Endothelial cell (in vitro differentiated cells): Measurements from ENCODE around the gene WDFY3. TPM values are rescaled to one million over a fixed set of nuclear protein-coding genes. Genes with fewer than 3 reads are reported as not detected.

Experiments
- DNase-seq: peaks from one replicate; pipeline ENCODE4 v3.0.0; 2021; ENCODE audit warnings: low spot score
- H3K27ac Mint-ChIP-seq: one replicate; pipeline ENCODE4 v1.8.0; 2021; ENCODE audit warnings: mixed read lengths, inconsistent platforms; ENCODE audit not compliant: unreplicated experiment
- H3K27me3 Mint-ChIP-seq: one replicate; pipeline ENCODE4 v1.8.0; 2021; ENCODE audit warnings: mild to moderate bottlenecking, moderate library complexity, mixed read lengths, inconsistent platforms; ENCODE audit not compliant: unreplicated experiment
- H3K36me3 Mint-ChIP-seq: one replicate; pipeline ENCODE4 v1.8.0; 2021; ENCODE audit warnings: mild to moderate bottlenecking, low read depth, mixed read lengths, inconsistent platforms; ENCODE audit not compliant: unreplicated experiment
- H3K4me1 Mint-ChIP-seq: one replicate; pipeline ENCODE4 v1.8.0; 2021; ENCODE audit warnings: mild to moderate bottlenecking, mixed read lengths, inconsistent platforms; ENCODE audit not compliant: unreplicated experiment
- H3K4me3 Mint-ChIP-seq: one replicate; pipeline ENCODE4 v1.8.0; 2021; ENCODE audit warnings: mild to moderate bottlenecking, mixed read lengths, inconsistent platforms; ENCODE audit not compliant: unreplicated experiment
- H3K9me3 Mint-ChIP-seq: one replicate; pipeline ENCODE4 v1.8.0; 2021; ENCODE audit warnings: mixed read lengths, inconsistent platforms; ENCODE audit not compliant: unreplicated experiment
- CTCF ChIP-seq: fragments of 200-600 bp; sonication (generic); IDR thresholded peaks from one replicate; pipeline ENCODE4 v1.5.0; 2021; ENCODE audit warnings: antibody characterized with exemption; ENCODE audit not compliant: unreplicated experiment
- total RNA-seq: library from RNA; stranded (reverse); fragmentation: NEBNext Ultra II Directional; extraction: Animal tissue kit (Norgen Biotek cat#: 25700); gene quantifications from one replicate; pipeline ENCODE4 v1.2.1, GENCODE V29; 2021; ENCODE audit not compliant: unreplicated experiment

Gene WDFY3
- total RNA-seq, 1 donor from 2014 or later, result 94.8 TPM

GRCh38 chr4:84938316-84938715, 28.2 kb downstream of the WDFY3 start:
- H3K36me3 Mint-ChIP-seq, result peaks cover 15% of the 10 kb centered on the region
- H3K9me3 Mint-ChIP-seq, result peaks cover 4% of the 10 kb centered on the region
- peaks cover 19% of the 10 kb centered on the region for H3K4me1 Mint-ChIP-seq
- no peak overlapping the region for H3K27ac Mint-ChIP-seq
- no peak for TF ChIP-seq CTCF
- no peak for DNase-seq
- no peaks in the 10 kb centered on the region for H3K27me3 Mint-ChIP-seq
- H3K4me3 Mint-ChIP-seq, result no peak overlapping the region

DNA sequence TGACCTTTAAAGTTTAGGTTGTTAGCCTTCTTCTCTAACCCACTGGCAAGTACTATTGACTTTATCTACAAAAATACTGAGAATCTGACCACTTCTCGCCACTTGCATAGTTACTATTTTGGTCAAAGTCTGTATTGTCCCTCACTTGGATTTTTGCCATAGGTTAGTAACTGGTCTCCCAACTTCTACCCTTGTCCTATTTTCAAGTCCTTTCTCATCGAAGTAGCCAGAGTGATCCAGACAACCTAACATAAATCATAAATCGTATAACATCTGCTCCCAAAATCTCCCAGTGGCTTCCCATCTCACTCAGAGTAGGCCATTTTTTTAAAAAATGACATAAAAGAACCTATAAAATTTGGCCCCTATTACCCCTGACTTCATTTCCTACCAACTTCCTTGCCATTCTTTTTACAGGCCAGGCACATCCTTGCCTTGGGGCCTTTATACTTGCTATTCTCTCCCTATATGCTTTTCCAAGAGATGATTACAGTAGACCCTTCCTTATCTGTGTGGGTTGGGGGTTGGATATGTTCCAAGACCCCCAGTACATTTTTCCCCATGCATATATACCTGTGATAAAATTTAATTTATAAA, 29.0 kb downstream of the WDFY3 start:
- Mint-ChIP-seq H3K4me1 (peaks cover 19% of the 10 kb centered on the region), H3K27ac (no peak overlapping the region), H3K27me3 (no peaks in the 10 kb centered on the region), H3K4me3 (no peak overlapping the region), H3K9me3 (no peaks in the 10 kb centered on the region), H3K36me3 (peaks cover 8% of the 10 kb centered on the region)
- no peak for DNase-seq
- TF ChIP-seq CTCF, result no peak

DNA sequence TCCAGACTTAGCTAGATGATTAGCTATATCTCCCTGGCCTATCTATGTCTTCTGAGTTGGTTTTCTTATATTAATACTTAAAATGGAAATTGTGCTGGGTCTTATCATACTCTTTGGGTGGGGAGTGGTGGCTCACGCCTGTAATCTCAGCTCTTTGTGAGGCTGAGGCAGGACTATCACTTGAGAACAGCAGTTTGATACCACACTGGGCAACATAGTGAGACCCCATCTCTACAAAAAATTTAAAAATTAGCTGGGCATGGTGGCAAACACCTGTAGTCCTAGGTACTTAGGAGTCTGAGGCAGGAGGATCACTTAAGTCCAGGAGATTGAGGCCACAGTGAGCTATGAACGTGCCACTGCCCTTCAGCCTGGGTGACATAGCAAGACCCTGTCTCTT, 30.4 kb downstream of the WDFY3 start:
- H3K27me3 Mint-ChIP-seq, result no peaks in the 10 kb centered on the region
- no peak for TF ChIP-seq CTCF
- H3K27ac Mint-ChIP-seq, result no peak overlapping the region
- DNase-seq, result no peak
- peaks cover 2% of the 10 kb centered on the region for H3K36me3 Mint-ChIP-seq
- H3K9me3 Mint-ChIP-seq, result no peaks in the 10 kb centered on the region
- H3K4me1 Mint-ChIP-seq, result peaks cover 19% of the 10 kb centered on the region
- H3K4me3 Mint-ChIP-seq, result no peak overlapping the region

GRCh38 chr4:84932462-84932861, 34.0 kb downstream of the WDFY3 start:
- H3K4me3 Mint-ChIP-seq, result no peak overlapping the region
- no peak for DNase-seq
- peaks cover 8% of the 10 kb centered on the region for H3K4me1 Mint-ChIP-seq
- H3K36me3 Mint-ChIP-seq, result peaks cover 19% of the 10 kb centered on the region
- no peak for TF ChIP-seq CTCF
- no peak overlapping the region for H3K27ac Mint-ChIP-seq
- H3K27me3 Mint-ChIP-seq, result no peaks in the 10 kb centered on the region
- no peaks in the 10 kb centered on the region for H3K9me3 Mint-ChIP-seq

GRCh38 chr4:84931961-84932360, 34.5 kb downstream of the WDFY3 start:
- H3K27me3 Mint-ChIP-seq, result no peaks in the 10 kb centered on the region
- peaks cover 20% of the 10 kb centered on the region for H3K36me3 Mint-ChIP-seq
- no peak for TF ChIP-seq CTCF
- no peak overlapping the region for H3K27ac Mint-ChIP-seq
- H3K4me3 Mint-ChIP-seq, result no peak overlapping the region
- H3K4me1 Mint-ChIP-seq, result peaks cover 3% of the 10 kb centered on the region
- no peak for DNase-seq
- H3K9me3 Mint-ChIP-seq, result no peaks in the 10 kb centered on the region
